Measurements from ENCODE around the gene GMPR.

Gene GMPR

DNA sequence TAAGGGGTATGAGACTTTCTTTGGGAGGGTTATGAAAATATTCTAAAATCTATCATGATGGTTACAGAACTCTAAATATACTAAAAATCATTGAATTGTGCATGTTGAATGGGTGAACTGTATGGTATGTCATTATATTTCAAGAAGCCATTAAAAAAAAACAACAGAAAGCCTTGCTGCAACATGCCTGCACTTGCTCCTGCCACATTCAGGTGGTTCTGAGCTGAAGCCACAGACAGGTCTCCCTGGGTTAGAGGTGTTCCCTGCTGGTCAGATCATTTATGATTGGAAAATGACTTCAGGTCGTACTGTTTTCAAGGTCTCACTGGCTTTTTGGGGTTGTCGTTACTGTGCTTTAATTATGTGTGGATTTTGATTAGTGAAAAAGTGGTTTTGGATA lies 13.3 kb downstream of the GMPR start:
- Histone ChIP-seq H3K4me1 (ENCODE audit: control insufficient read depth in 1 of 2, insufficient read depth in 1 of 2, low read depth in 1 of 2, low read length in 1 of 2) (no peaks in the 10 kb centered on the region), H3K4me3 (ENCODE audit: low read depth in 1 of 2, low read length in 1 of 2) (no peak overlapping the region), H3K9me3 (no peaks in the 10 kb centered on the region), H3K27ac (no peak overlapping the region), H3K27me3 (no peaks in the 10 kb centered on the region), H3K36me3 (no peaks in the 10 kb centered on the region)
- TF ChIP-seq, protein P1, sequence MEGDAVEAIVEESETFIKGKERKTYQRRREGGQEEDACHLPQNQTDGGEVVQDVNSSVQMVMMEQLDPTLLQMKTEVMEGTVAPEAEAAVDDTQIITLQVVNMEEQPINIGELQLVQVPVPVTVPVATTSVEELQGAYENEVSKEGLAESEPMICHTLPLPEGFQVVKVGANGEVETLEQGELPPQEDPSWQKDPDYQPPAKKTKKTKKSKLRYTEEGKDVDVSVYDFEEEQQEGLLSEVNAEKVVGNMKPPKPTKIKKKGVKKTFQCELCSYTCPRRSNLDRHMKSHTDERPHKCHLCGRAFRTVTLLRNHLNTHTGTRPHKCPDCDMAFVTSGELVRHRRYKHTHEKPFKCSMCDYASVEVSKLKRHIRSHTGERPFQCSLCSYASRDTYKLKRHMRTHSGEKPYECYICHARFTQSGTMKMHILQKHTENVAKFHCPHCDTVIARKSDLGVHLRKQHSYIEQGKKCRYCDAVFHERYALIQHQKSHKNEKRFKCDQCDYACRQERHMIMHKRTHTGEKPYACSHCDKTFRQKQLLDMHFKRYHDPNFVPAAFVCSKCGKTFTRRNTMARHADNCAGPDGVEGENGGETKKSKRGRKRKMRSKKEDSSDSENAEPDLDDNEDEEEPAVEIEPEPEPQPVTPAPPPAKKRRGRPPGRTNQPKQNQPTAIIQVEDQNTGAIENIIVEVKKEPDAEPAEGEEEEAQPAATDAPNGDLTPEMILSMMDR (IDR thresholded peaks at IDR 0.05), result no peak

DNA sequence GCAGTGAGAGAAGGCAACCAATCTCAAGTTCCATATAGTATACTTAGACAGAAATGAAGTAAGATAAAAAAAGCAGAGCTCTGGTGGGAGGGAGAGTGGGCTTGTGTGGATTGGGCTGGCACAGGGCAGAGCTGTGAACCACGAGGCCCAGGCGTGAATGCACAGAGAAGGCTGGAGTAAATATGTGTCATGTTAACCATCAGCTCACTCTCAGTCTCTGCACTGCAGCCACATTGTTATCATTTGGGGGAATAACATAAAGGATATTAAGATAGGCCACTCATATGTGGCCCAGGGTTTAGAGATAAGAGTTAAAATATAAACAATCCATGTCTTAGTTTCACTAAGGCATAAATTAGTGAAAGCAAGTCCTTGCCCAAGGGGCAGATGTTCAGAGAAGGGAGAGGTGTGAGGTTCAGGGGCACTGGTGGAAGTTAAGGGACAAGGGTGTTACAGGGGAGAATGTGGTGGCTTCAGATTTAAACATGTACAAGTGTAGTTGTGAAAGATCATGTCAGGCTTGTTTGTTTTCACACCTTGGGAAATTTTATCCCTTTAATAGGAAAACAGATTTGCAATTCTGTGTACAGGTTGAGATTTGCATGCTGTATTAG lies 14.4 kb downstream of the GMPR start:
- H3K4me1 ChIP-seq (ENCODE audit: control insufficient read depth in 1 of 2, insufficient read depth in 1 of 2, low read depth in 1 of 2, low read length in 1 of 2), result no peaks in the 10 kb centered on the region
- H3K36me3 ChIP-seq, result no peaks in the 10 kb centered on the region
- H3K27ac ChIP-seq, result no peak overlapping the region
- H3K9me3 ChIP-seq, result no peaks in the 10 kb centered on the region
- no peak overlapping the region for H3K4me3 ChIP-seq (ENCODE audit: low read depth in 1 of 2, low read length in 1 of 2)
- H3K27me3 ChIP-seq, result no peaks in the 10 kb centered on the region
- TF ChIP-seq, protein P1 (IDR thresholded peaks at IDR 0.05), result no peak

DNA sequence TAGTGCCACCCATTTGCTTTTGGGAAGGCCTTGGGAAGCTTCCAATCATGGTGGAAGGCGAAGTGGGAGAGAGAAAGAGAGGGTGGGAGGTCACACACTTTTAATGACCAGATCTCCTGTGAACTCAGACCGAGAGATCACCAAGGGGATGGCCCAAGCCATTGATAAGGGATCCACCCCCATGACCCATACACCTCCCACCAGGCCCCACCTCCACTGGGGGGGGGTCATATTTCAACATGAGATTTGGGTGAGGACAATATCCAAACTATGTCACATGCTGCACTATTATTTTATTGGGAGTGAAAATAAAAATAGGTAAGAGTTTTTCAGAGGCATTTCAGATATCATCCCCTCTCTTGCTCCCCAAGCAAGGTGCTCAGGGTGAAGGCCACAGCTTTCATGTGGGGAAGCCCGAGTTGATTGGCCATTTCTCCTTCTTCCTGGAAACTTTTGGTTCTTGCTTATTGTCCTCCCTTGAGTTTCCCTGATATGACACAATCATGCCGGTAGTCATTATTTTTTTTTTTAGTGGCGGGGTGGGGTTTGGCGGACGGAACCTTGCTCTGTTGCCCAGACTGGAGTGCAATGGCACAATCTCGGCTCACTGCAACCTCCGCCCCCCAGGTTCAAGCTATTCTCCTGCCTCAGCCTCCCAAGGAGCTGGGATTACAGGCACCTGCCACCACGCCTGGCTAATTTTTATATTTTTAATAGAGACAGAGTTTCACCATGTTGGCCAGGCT lies 15.2 kb downstream of the GMPR start:
- H3K4me3 ChIP-seq (ENCODE audit: low read depth in 1 of 2, low read length in 1 of 2), result no peak overlapping the region
- H3K36me3 ChIP-seq, result no peaks in the 10 kb centered on the region
- TF ChIP-seq, protein P1 (IDR thresholded peaks at IDR 0.05), result no peak
- H3K27me3 ChIP-seq, result no peaks in the 10 kb centered on the region
- H3K27ac ChIP-seq, result no peak overlapping the region
- H3K9me3 ChIP-seq, result no peaks in the 10 kb centered on the region
- no peaks in the 10 kb centered on the region for H3K4me1 ChIP-seq (ENCODE audit: control insufficient read depth in 1 of 2, insufficient read depth in 1 of 2, low read depth in 1 of 2, low read length in 1 of 2)

DNA sequence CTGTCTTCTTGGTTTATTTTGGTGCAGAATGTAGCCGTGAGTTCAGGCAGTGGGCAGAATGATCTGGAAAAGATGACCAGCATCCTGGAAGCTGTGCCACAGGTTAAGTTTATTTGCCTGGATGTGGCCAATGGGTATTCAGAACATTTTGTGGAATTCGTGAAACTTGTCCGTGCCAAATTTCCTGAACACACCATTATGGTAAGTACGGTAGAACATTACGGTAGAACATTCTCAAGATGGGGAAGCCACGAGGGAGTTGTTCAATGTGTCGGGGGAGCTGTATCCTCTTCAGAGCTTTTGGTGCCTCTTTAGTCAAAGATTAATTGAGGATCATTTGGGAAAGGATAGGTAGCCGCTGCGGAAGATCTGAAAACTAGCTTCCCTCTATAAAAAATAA lies 16.1 kb downstream of the GMPR start:
- no peaks in the 10 kb centered on the region for H3K9me3 ChIP-seq
- no peaks in the 10 kb centered on the region for H3K4me1 ChIP-seq (ENCODE audit: control insufficient read depth in 1 of 2, insufficient read depth in 1 of 2, low read depth in 1 of 2, low read length in 1 of 2)
- TF ChIP-seq, protein P1 (IDR thresholded peaks at IDR 0.05), result no peak
- no peak overlapping the region for H3K27ac ChIP-seq
- H3K4me3 ChIP-seq (ENCODE audit: low read depth in 1 of 2, low read length in 1 of 2), result no peak overlapping the region
- H3K27me3 ChIP-seq, result no peaks in the 10 kb centered on the region
- H3K36me3 ChIP-seq, result no peaks in the 10 kb centered on the region

DNA sequence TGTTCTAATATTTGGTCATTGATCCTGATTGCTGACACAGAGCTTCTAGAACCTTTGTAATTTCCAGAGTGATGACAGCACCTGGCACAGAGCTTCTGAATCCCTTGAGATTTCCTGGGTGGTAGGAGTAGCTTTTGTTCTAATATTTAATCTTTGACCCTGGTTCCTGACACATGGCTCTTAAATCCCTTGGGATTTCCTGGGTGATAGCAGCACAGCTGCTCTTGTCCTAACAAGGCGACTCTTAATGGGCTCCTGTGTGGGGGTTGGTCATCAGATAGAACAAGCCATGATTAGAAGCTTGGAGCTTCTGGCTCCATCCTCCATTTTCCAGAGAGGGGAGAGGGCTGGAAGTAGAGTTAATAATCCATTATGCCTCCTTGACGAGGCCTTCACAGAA lies 18.4 kb downstream of the GMPR start:
- H3K4me3 ChIP-seq (ENCODE audit: low read depth in 1 of 2, low read length in 1 of 2), result no peak overlapping the region
- no peaks in the 10 kb centered on the region for H3K36me3 ChIP-seq
- H3K9me3 ChIP-seq, result no peaks in the 10 kb centered on the region
- no peak overlapping the region for H3K27ac ChIP-seq
- no peaks in the 10 kb centered on the region for H3K27me3 ChIP-seq
- TF ChIP-seq, protein P1 (IDR thresholded peaks at IDR 0.05), result no peak
- no peaks in the 10 kb centered on the region for H3K4me1 ChIP-seq (ENCODE audit: control insufficient read depth in 1 of 2, insufficient read depth in 1 of 2, low read depth in 1 of 2, low read length in 1 of 2)

All from neutrophil (primary cell).